ENCODE data around the gene GORASP2.

DNA sequence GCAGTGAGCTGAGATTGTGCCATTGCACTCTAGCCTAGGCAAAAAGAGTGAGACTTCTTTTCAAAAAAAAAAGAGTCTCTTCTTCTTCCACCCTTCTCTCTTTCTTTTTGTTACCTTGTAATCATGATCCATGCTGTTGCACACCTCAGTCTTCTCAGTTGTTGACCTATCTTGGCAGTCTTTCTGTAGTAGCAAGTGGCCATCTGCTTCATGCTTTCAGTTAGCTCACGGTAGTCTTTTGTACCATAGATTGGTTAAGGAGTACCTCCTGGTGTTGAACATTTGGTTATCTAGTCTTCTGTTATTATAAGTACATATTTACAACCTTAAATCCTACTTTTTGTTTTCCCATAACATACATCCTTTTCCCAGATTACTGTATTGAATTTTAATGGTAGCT lies 3.1 kb downstream of the GORASP2 start:
- TF ChIP-seq ATF1 (CRISPR knock-in tag; IDR thresholded peaks at IDR 0.05) (no peak), IRF2 (CRISPR knock-in tag; IDR thresholded peaks at IDR 0.05; ENCODE audit: borderline replicate concordance, low read depth) (no peak), ETV6 (CRISPR knock-in tag; IDR thresholded peaks at IDR 0.05) (no peak), CBFB (CRISPR knock-in tag; IDR thresholded peaks at IDR 0.05; ENCODE audit: low read depth) (no peak), NR3C1 (CRISPR knock-in tag; conservative IDR thresholded peaks at IDR 0.05; ENCODE audit: low read depth) (no peak)
- TF ChIP-seq, protein P1, sequence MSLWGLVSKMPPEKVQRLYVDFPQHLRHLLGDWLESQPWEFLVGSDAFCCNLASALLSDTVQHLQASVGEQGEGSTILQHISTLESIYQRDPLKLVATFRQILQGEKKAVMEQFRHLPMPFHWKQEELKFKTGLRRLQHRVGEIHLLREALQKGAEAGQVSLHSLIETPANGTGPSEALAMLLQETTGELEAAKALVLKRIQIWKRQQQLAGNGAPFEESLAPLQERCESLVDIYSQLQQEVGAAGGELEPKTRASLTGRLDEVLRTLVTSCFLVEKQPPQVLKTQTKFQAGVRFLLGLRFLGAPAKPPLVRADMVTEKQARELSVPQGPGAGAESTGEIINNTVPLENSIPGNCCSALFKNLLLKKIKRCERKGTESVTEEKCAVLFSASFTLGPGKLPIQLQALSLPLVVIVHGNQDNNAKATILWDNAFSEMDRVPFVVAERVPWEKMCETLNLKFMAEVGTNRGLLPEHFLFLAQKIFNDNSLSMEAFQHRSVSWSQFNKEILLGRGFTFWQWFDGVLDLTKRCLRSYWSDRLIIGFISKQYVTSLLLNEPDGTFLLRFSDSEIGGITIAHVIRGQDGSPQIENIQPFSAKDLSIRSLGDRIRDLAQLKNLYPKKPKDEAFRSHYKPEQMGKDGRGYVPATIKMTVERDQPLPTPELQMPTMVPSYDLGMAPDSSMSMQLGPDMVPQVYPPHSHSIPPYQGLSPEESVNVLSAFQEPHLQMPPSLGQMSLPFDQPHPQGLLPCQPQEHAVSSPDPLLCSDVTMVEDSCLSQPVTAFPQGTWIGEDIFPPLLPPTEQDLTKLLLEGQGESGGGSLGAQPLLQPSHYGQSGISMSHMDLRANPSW (CRISPR knock-in tag; conservative IDR thresholded peaks at IDR 0.05; ENCODE audit: low read depth): no peak
- TF ChIP-seq, protein P2, sequence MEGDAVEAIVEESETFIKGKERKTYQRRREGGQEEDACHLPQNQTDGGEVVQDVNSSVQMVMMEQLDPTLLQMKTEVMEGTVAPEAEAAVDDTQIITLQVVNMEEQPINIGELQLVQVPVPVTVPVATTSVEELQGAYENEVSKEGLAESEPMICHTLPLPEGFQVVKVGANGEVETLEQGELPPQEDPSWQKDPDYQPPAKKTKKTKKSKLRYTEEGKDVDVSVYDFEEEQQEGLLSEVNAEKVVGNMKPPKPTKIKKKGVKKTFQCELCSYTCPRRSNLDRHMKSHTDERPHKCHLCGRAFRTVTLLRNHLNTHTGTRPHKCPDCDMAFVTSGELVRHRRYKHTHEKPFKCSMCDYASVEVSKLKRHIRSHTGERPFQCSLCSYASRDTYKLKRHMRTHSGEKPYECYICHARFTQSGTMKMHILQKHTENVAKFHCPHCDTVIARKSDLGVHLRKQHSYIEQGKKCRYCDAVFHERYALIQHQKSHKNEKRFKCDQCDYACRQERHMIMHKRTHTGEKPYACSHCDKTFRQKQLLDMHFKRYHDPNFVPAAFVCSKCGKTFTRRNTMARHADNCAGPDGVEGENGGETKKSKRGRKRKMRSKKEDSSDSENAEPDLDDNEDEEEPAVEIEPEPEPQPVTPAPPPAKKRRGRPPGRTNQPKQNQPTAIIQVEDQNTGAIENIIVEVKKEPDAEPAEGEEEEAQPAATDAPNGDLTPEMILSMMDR (IDR thresholded peaks at IDR 0.05): no peak

Data from WTC11 (cell line).